Keratinocyte (primary cell): Measurements from ENCODE around the gene DLGAP1.

Source experiments
- CTCF ChIP-seq, 3 experiments: IDR thresholded peaks in 1 of 3; conservative IDR thresholded peaks in 1 of 3; optimal IDR thresholded peaks in 1 of 3; 2 replicates in 2 of 3; 3 replicates in 1 of 3; pipeline versions ENCODE3 to v1.5.1; 2011; ENCODE audit warnings: low read length in 3 of 3, mild to moderate bottlenecking in 3 of 3, moderate library complexity in 2 of 3, control low read depth in 1 of 3, inconsistent platforms in 1 of 3; ENCODE audit not compliant: insufficient read depth in 2 of 3; ENCODE audit errors: extremely low read depth in 1 of 3
- EZH2 ChIP-seq: IDR thresholded peaks from one replicate; pipeline ENCODE4 v1.6.1; 2012; ENCODE audit warnings: inconsistent platforms, mild to moderate bottlenecking, low read length, moderate library complexity

- TF ChIP-seq CTCF (optimal IDR thresholded peaks at IDR 0.05 in 1 of 3, IDR thresholded peaks at IDR 0.05 in 1 of 3, conservative IDR thresholded peaks at IDR 0.05 in 1 of 3; ENCODE audit: extremely low read depth in 1 of 3, insufficient read depth in 2 of 3, low read length in 3 of 3): no peak
- TF ChIP-seq EZH2: no peak
Measured at GRCh38 chr18:4251206-4251605, 203.9 kb downstream of the DLGAP1 start.
